AG09309 (cell line): ENCODE data around the gene ANKEF1.

Experiments used
- DNase-seq: peaks from one replicate; pipeline ENCODE4 v3.0.0-alpha.2; 2010; ENCODE audit warnings: low read depth
- H3K4me3 ChIP-seq: 2 replicates; pipeline ENCODE4 v1.5.1; 2011; ENCODE audit warnings: mild to moderate bottlenecking, low read depth, low read length, moderate library complexity; ENCODE audit not compliant: control insufficient read depth
- CTCF ChIP-seq: IDR thresholded peaks from 2 replicates; pipeline ENCODE4 v1.5.1; 2011; ENCODE audit warnings: mild to moderate bottlenecking, low read depth, low read length, inconsistent platforms; ENCODE audit not compliant: insufficient read depth, control insufficient read depth; ENCODE audit errors: missing control alignments

The ANKEF1 gene

GRCh38 chr20:9995510-9996272 lies 39.1 kb upstream of the ANKEF1 start:
- TF ChIP-seq CTCF: no peak
- no peak overlapping the region for H3K4me3 ChIP-seq
- DNase-seq: no peak

GRCh38 chr20:9996944-9997343 lies 37.8 kb upstream of the ANKEF1 start:
- H3K4me3 ChIP-seq: no peak overlapping the region
- no peak for DNase-seq
- no peak for TF ChIP-seq CTCF

- DNase-seq: no peak
- no peak overlapping the region for H3K4me3 ChIP-seq
- no peak for TF ChIP-seq CTCF
Observed at GRCh38 chr20:9999645-10000044, 35.1 kb upstream of the ANKEF1 start.

GRCh38 chr20:10002866-10003265 lies 31.9 kb upstream of the ANKEF1 start:
- TF ChIP-seq CTCF: no peak
- no peak for DNase-seq
- H3K4me3 ChIP-seq: no peak overlapping the region

- no peak for TF ChIP-seq CTCF
Observed at GRCh38 chr20:10004900-10005299, 29.9 kb upstream of the ANKEF1 start.

GRCh38 chr20:10005885-10006284 lies 28.9 kb upstream of the ANKEF1 start:
- TF ChIP-seq CTCF: no peak
- DNase-seq: no peak
- H3K4me3 ChIP-seq: no peak overlapping the region

More at GRCh38 chr20:10004900-10005299, 29.9 kb upstream of the ANKEF1 start:
- DNase-seq: no peak
- H3K4me3 ChIP-seq: no peak overlapping the region
